Stimulated activated naive B cell treated with anti-CD40 and anti-IgM and Interleukin-4, amounts not matched to agents 10 μg/mL and 1 μg/mL and 100 μg/mL, for 72 hours (primary cell): ENCODE measurements around the gene PARP1.

ENCODE experiments used
- ATAC-seq, 2 donors: fragments of 150-1000 bp; cut with Tn5 transposase; replicated peaks; 2 replicates each; pipeline ENCODE4 v1.10.0; 2021; ENCODE audit warnings: moderate library complexity in 1 of 2
- DNase-seq: peaks from one replicate; pipeline ENCODE4 v3.0.0; 2021
- H3K27ac Mint-ChIP-seq: one replicate; pipeline ENCODE4 v1.8.0; 2022; ENCODE audit warnings: mild to moderate bottlenecking, mixed read lengths
- H3K27me3 Mint-ChIP-seq, 2 donors: one replicate each; pipeline ENCODE4 v1.8.0; 2022; ENCODE audit warnings: mixed read lengths in 2 of 2
- H3K36me3 Mint-ChIP-seq, 2 donors: one replicate each; pipeline ENCODE4 v1.8.0; 2022; ENCODE audit warnings: mixed read lengths in 2 of 2, mild to moderate bottlenecking in 1 of 2
- H3K4me1 Mint-ChIP-seq, 2 donors: one replicate each; pipeline ENCODE4 v1.8.0; 2022; ENCODE audit warnings: mixed read lengths in 2 of 2, mild to moderate bottlenecking in 1 of 2
- H3K4me3 Mint-ChIP-seq, 2 donors: one replicate each; pipeline ENCODE4 v1.8.0; 2022; ENCODE audit warnings: mild to moderate bottlenecking in 2 of 2, mixed read lengths in 2 of 2, moderate library complexity in 1 of 2
- H3K9me3 Mint-ChIP-seq, 2 donors: one replicate each; pipeline ENCODE4 v1.8.0; 2022; ENCODE audit warnings: mixed read lengths in 2 of 2, mild to moderate bottlenecking in 1 of 2

The PARP1 gene

GRCh38 chr1:226394462-226394861 is 13.4 kb downstream of the PARP1 start:
- Mint-ChIP-seq H3K27me3 (no peaks in the 10 kb centered on the region), H3K4me3 (no peak overlapping the region), H3K4me1 (peaks cover 19 to 35% of the 10 kb centered on the region in 2 donors), H3K27ac (peak overlapping the region; percentile 69), H3K36me3 (peaks cover 45 to 65% of the 10 kb centered on the region in 2 donors), H3K9me3 (no peaks in the 10 kb centered on the region)
- ATAC-seq = no peak
- no peak for DNase-seq

- H3K4me3 Mint-ChIP-seq = no peak overlapping the region
- DNase-seq (no peak), ATAC-seq (no peak)
- H3K27me3 Mint-ChIP-seq = no peaks in the 10 kb centered on the region
- H3K27ac Mint-ChIP-seq = no peak overlapping the region
- no peaks in the 10 kb centered on the region for H3K9me3 Mint-ChIP-seq
- peaks cover 36 to 63% of the 10 kb centered on the region in 2 donors for H3K36me3 Mint-ChIP-seq
- H3K4me1 Mint-ChIP-seq = peaks cover 9 to 14% of the 10 kb centered on the region in 2 donors
These were observed 17.2 kb downstream of the PARP1 start for GRCh38 chr1:226390681-226391080.

GRCh38 chr1:226388131-226388530 is 19.8 kb downstream of the PARP1 start:
- ATAC-seq (no peak), DNase-seq (no peak)
- Mint-ChIP-seq H3K27me3 (no peaks in the 10 kb centered on the region), H3K9me3 (no peaks in the 10 kb centered on the region), H3K4me3 (no peak overlapping the region), H3K27ac (no peak overlapping the region), H3K4me1 (peaks cover 0 to 3% of the 10 kb centered on the region in 2 donors), H3K36me3 (peaks cover 50 to 64% of the 10 kb centered on the region in 2 donors)

GRCh38 chr1:226384717-226385116 is 23.2 kb downstream of the PARP1 start:
- H3K36me3 Mint-ChIP-seq = peaks cover 50 to 66% of the 10 kb centered on the region in 2 donors
- peak overlapping the region; percentile 79 for H3K27ac Mint-ChIP-seq
- H3K4me3 Mint-ChIP-seq = no peak overlapping the region
- peaks cover 11 to 17% of the 10 kb centered on the region in 2 donors for H3K4me1 Mint-ChIP-seq
- no peaks in the 10 kb centered on the region for H3K9me3 Mint-ChIP-seq
- ATAC-seq (no peak), DNase-seq (no peak)
- no peaks in the 10 kb centered on the region for H3K27me3 Mint-ChIP-seq

GRCh38 chr1:226384040-226384439 is 23.9 kb downstream of the PARP1 start:
- H3K36me3 Mint-ChIP-seq = peaks cover 50 to 68% of the 10 kb centered on the region in 2 donors
- H3K4me3 Mint-ChIP-seq = no peak overlapping the region
- peaks cover 11 to 19% of the 10 kb centered on the region in 2 donors for H3K4me1 Mint-ChIP-seq
- DNase-seq (no peak), ATAC-seq (no peak)
- no peak overlapping the region for H3K27ac Mint-ChIP-seq
- no peaks in the 10 kb centered on the region for H3K9me3 Mint-ChIP-seq
- H3K27me3 Mint-ChIP-seq = no peaks in the 10 kb centered on the region

GRCh38 chr1:226382030-226382429 is 25.9 kb downstream of the PARP1 start:
- no peaks in the 10 kb centered on the region for H3K9me3 Mint-ChIP-seq
- no peak overlapping the region for H3K4me3 Mint-ChIP-seq
- peak overlapping the region; percentile 25 for H3K27ac Mint-ChIP-seq
- peaks cover 56 to 64% of the 10 kb centered on the region in 2 donors for H3K36me3 Mint-ChIP-seq
- peaks cover 8 to 19% of the 10 kb centered on the region in 2 donors for H3K4me1 Mint-ChIP-seq
- DNase-seq (no peak), ATAC-seq (no peak)
- no peaks in the 10 kb centered on the region for H3K27me3 Mint-ChIP-seq

GRCh38 chr1:226381226-226381998 is 26.5 kb downstream of the PARP1 start:
- Mint-ChIP-seq H3K9me3 (no peaks in the 10 kb centered on the region), H3K4me1 (peaks cover 8 to 19% of the 10 kb centered on the region in 2 donors), H3K36me3 (peaks cover 59 to 64% of the 10 kb centered on the region in 2 donors), H3K4me3 (no peak overlapping the region), H3K27me3 (no peaks in the 10 kb centered on the region), H3K27ac (no peak overlapping the region)
- DNase-seq (no peak), ATAC-seq (no peak)

- peak overlapping the region; percentile 59 for H3K27ac Mint-ChIP-seq
- no peaks in the 10 kb centered on the region for H3K9me3 Mint-ChIP-seq
- no peak overlapping the region for H3K4me3 Mint-ChIP-seq
- peaks cover 49 to 57% of the 10 kb centered on the region in 2 donors for H3K36me3 Mint-ChIP-seq
- H3K4me1 Mint-ChIP-seq = peaks cover 8 to 19% of the 10 kb centered on the region in 2 donors
- no peak for DNase-seq
- no peak for ATAC-seq
- no peaks in the 10 kb centered on the region for H3K27me3 Mint-ChIP-seq
These were observed 29.8 kb downstream of the PARP1 start for GRCh38 chr1:226378071-226378470.

GRCh38 chr1:226376300-226376699 is 31.6 kb downstream of the PARP1 start:
- Mint-ChIP-seq H3K36me3 (peaks cover 60 to 64% of the 10 kb centered on the region in 2 donors), H3K27ac (peak overlapping the region; percentile 34), H3K4me3 (no peak overlapping the region), H3K9me3 (no peaks in the 10 kb centered on the region), H3K27me3 (no peaks in the 10 kb centered on the region), H3K4me1 (peaks cover 20 to 34% of the 10 kb centered on the region in 2 donors)
- no peak for DNase-seq
- no peak for ATAC-seq

GRCh38 chr1:226373376-226373775 is 34.5 kb downstream of the PARP1 start:
- Mint-ChIP-seq H3K9me3 (no peaks in the 10 kb centered on the region), H3K27me3 (no peaks in the 10 kb centered on the region), H3K27ac (peak overlapping the region; percentile 68), H3K4me1 (peaks cover 36 to 45% of the 10 kb centered on the region in 2 donors), H3K36me3 (peaks cover 66 to 67% of the 10 kb centered on the region in 2 donors), H3K4me3 (no peak overlapping the region)
- ATAC-seq (no peak), DNase-seq (no peak)

- Mint-ChIP-seq H3K27me3 (no peaks in the 10 kb centered on the region), H3K4me3 (no peak overlapping the region), H3K36me3 (peaks cover 63 to 64% of the 10 kb centered on the region in 2 donors), H3K9me3 (no peaks in the 10 kb centered on the region), H3K27ac (peak overlapping the region; percentile 86), H3K4me1 (peaks cover 38 to 45% of the 10 kb centered on the region in 2 donors)
- DNase-seq = no peak
- no peak for ATAC-seq
These were observed 35.0 kb downstream of the PARP1 start for GRCh38 chr1:226372885-226373284.

GRCh38 chr1:226371866-226372490 is 35.9 kb downstream of the PARP1 start:
- Mint-ChIP-seq H3K27me3 (no peaks in the 10 kb centered on the region), H3K36me3 (peaks cover 63 to 72% of the 10 kb centered on the region in 2 donors), H3K4me1 (peaks cover 42 to 50% of the 10 kb centered on the region in 2 donors), H3K4me3 (no peak overlapping the region), H3K9me3 (no peaks in the 10 kb centered on the region), H3K27ac (peak overlapping the region; percentile 86)
- DNase-seq (no peak), ATAC-seq (no peak)

- H3K4me3 Mint-ChIP-seq = peak overlapping the region; percentile 64 to 72
- H3K36me3 Mint-ChIP-seq = peaks cover 59 to 70% of the 10 kb centered on the region in 2 donors
- DNase-seq = no peak
- H3K4me1 Mint-ChIP-seq = peaks cover 42 to 50% of the 10 kb centered on the region in 2 donors
- no peaks in the 10 kb centered on the region for H3K9me3 Mint-ChIP-seq
- no peaks in the 10 kb centered on the region for H3K27me3 Mint-ChIP-seq
- ATAC-seq = peak; percentile 51 to 66
- peak overlapping the region; percentile 95 for H3K27ac Mint-ChIP-seq
These were observed 36.7 kb downstream of the PARP1 start for GRCh38 chr1:226371027-226371694.

GRCh38 chr1:226370144-226370923 is 37.6 kb downstream of the PARP1 start:
- Mint-ChIP-seq H3K27me3 (no peaks in the 10 kb centered on the region), H3K36me3 (peaks cover 59 to 70% of the 10 kb centered on the region in 2 donors), H3K9me3 (no peaks in the 10 kb centered on the region), H3K4me3 (peak overlapping the region; percentile 64 to 72), H3K4me1 (peaks cover 42 to 50% of the 10 kb centered on the region in 2 donors), H3K27ac (peak overlapping the region; percentile 95)
- DNase-seq (no peak), ATAC-seq (peak; percentile 77 to 81)
